Body of pancreas (tissue), 4 donors: Measurements from ENCODE around the gene NRP2.

Source experiments
- CTCF ChIP-seq, 7 experiments: fragments of 450-650 bp in 4 of 7; fragments of 200-600 bp in 3 of 7; sonication (generic) in 3 of 7; IDR thresholded peaks; one replicate each; pipeline ENCODE4 v1.5.1; 2016 to 2019; ENCODE audit warnings: antibody characterized with exemption in 7 of 7
- POLR2A ChIP-seq, 3 donors: fragments of 450-650 bp; IDR thresholded peaks; one replicate each; pipeline ENCODE4 v1.6.1; 2016; ENCODE audit warnings: antibody characterized with exemption in 3 of 3, mild to moderate bottlenecking in 2 of 3

DNA sequence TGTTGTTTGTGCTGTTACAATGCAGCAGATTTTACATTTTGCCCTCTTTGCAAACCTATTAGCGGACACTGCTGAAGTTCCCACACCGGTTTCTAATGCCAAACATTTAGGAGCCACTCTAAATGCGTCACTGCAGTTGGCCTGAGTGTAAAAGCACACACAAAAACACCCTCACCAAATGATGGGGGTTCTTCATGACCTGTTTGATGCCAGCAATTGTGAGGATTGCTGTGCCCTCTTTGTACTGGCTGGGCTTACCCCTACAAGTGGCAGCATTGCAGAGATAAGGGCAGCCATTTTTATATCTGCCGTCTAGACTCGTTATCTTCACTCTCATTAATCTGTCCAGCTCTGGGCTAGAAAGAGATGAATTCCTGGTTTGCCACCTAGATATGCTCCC, 85.3 kb downstream of the NRP2 start:
- TF ChIP-seq CTCF (IDR thresholded peaks at IDR 0.05) (no peak), POLR2A (IDR thresholded peaks at IDR 0.05) (no peak)
